ENCODE measurements around the gene COL24A1.

DNA sequence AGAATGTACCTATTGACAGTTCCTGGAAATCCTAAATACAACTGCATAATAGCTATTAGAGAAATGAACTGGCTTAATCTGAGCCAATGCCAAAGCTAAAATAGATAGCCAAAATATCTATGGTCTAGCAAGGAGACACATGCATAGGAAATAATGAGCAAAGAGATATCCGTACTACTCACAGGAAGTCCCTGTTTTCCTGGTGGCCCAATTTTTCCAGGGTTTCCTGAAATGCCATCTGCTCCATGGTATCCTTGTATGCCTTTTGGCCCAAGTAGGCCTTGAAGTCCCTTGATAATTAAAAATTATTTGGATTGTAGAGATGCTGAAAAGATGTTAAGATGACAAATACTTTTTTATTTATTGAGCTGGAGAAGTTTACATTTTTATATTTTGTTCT is 340.0 kb downstream of the COL24A1 start:
- TF ChIP-seq EZH2 (IDR thresholded peaks at IDR 0.05; ENCODE audit: insufficient read depth, poor library complexity, severe bottlenecking) (no peak), EZH2phosphoT487 (IDR thresholded peaks at IDR 0.05; ENCODE audit: insufficient read depth, low read depth) (no peak)
